ENCODE data around the gene RBBP5.

The RBBP5 gene

DNA sequence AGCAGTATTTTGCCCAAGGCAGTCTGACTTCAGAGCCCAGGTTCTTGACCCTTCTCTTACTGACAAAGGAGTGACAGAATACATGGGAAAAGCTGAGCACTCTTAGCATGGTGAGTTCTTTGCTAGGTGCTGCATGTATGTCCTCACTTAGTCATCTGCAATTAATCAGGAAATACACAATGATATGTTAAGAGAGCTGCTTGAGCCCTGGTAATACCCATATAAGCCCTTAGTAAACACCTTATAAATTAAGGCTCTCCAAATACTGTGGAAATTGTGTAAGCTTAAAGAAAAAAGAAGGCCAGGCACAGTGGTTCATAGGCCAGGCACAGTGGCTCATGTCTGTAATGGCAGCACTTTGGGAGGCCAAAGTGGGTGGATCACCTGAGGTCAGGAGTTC, 23.5 kb downstream of the RBBP5 start:
- no peaks in the 10 kb centered on the region for H3F3A ChIP-seq (ENCODE audit: insufficient read depth, low read length)
- no peak overlapping the region for H3K4me3 ChIP-seq (ENCODE audit: low read depth, low read length, poor library complexity, severe bottlenecking)
- no peaks in the 10 kb centered on the region for H3K27me3 ChIP-seq (ENCODE audit: insufficient read depth, low read length)
- no peak overlapping the region for H3K27ac ChIP-seq (ENCODE audit: low read depth, low read length, poor library complexity, severe bottlenecking)
- H3K4me2 ChIP-seq (ENCODE audit: low read length): no peak overlapping the region
- H3K9me2 ChIP-seq (ENCODE audit: low read depth, low read length): no peaks in the 10 kb centered on the region
- no peaks in the 10 kb centered on the region for H3K79me2 ChIP-seq (ENCODE audit: insufficient read depth, low read length)
- peaks cover 94% of the 10 kb centered on the region for H3K36me3 ChIP-seq (ENCODE audit: insufficient read depth, low read length)
- TF ChIP-seq EZH2 (IDR thresholded peaks at IDR 0.05; ENCODE audit: borderline replicate concordance, low read length): no peak
- no peak for TF ChIP-seq CTCF (IDR thresholded peaks at IDR 0.05; ENCODE audit: low read length)
- H4K20me1 ChIP-seq (ENCODE audit: insufficient read depth, low read length): no peaks in the 10 kb centered on the region
- H3K9ac ChIP-seq (ENCODE audit: low read length): no peak overlapping the region
- H3K4me1 ChIP-seq (ENCODE audit: insufficient read depth, low read length, severe bottlenecking): no peaks in the 10 kb centered on the region
- no peaks in the 10 kb centered on the region for H3K9me3 ChIP-seq (ENCODE audit: low read length)
- H2AFZ ChIP-seq (ENCODE audit: low read length): no peak overlapping the region

GRCh38 chr1:205095422-205095821, 26.4 kb downstream of the RBBP5 start:
- Histone ChIP-seq H3K4me3 (ENCODE audit: low read depth, low read length, poor library complexity, severe bottlenecking) (no peak overlapping the region), H3K9ac (ENCODE audit: low read length) (no peak overlapping the region), H3K79me2 (ENCODE audit: insufficient read depth, low read length) (no peaks in the 10 kb centered on the region), H3K9me2 (ENCODE audit: low read depth, low read length) (no peaks in the 10 kb centered on the region), H3K4me2 (ENCODE audit: low read length) (no peak overlapping the region), H3K4me1 (ENCODE audit: insufficient read depth, low read length, severe bottlenecking) (no peaks in the 10 kb centered on the region), H3K9me3 (ENCODE audit: low read length) (no peaks in the 10 kb centered on the region), H3F3A (ENCODE audit: insufficient read depth, low read length) (no peaks in the 10 kb centered on the region), H4K20me1 (ENCODE audit: insufficient read depth, low read length) (no peaks in the 10 kb centered on the region), H3K27ac (ENCODE audit: low read depth, low read length, poor library complexity, severe bottlenecking) (no peak overlapping the region), H3K36me3 (ENCODE audit: insufficient read depth, low read length) (peaks cover 93% of the 10 kb centered on the region), H3K27me3 (ENCODE audit: insufficient read depth, low read length) (no peaks in the 10 kb centered on the region), H2AFZ (ENCODE audit: low read length) (no peak overlapping the region)
- TF ChIP-seq EZH2 (IDR thresholded peaks at IDR 0.05; ENCODE audit: borderline replicate concordance, low read length): no peak
- no peak for TF ChIP-seq CTCF (IDR thresholded peaks at IDR 0.05; ENCODE audit: low read length)

DNA sequence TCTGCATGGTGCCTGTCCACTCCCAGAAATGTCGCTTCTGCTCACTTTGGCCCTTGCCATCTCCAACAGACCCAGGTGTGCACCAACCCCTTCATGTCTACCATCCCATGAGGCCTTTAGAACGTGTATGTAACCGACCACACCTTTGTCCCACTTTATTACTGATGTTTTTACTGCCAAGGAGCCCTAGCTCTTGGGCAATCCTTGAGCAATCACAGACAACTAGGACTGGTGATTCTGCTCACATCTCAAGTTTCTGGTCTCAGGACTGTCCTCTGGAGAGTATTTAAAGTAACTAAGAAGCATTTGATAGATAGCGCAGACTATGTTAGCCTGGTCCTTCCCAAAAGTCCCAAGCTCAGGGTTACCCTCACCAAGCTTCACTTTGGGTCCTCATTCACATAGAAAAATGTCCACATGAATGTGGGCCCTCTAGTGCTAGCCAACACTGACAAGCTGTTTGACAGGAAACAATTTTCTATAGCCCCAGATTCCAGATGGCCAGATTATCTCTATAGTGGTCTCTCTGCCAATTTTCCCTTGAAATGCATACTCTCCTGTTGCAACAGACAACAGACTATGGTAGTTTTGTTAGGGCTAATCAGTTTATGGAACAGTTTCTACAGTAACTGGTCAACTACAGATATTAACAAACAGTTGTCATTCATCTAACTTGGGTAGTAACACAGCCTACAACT, 30.6 kb downstream of the RBBP5 start:
- Histone ChIP-seq H3K79me2 (ENCODE audit: insufficient read depth, low read length) (no peaks in the 10 kb centered on the region), H3K27ac (ENCODE audit: low read depth, low read length, poor library complexity, severe bottlenecking) (no peak overlapping the region), H3K4me3 (ENCODE audit: low read depth, low read length, poor library complexity, severe bottlenecking) (no peak overlapping the region), H3K9me2 (ENCODE audit: low read depth, low read length) (no peaks in the 10 kb centered on the region), H4K20me1 (ENCODE audit: insufficient read depth, low read length) (no peaks in the 10 kb centered on the region), H3F3A (ENCODE audit: insufficient read depth, low read length) (no peaks in the 10 kb centered on the region), H3K9me3 (ENCODE audit: low read length) (no peaks in the 10 kb centered on the region), H3K4me2 (ENCODE audit: low read length) (no peak overlapping the region), H3K36me3 (ENCODE audit: insufficient read depth, low read length) (peaks cover 84% of the 10 kb centered on the region), H3K4me1 (ENCODE audit: insufficient read depth, low read length, severe bottlenecking) (no peaks in the 10 kb centered on the region), H3K9ac (ENCODE audit: low read length) (no peak overlapping the region), H3K27me3 (ENCODE audit: insufficient read depth, low read length) (no peaks in the 10 kb centered on the region), H2AFZ (ENCODE audit: low read length) (no peak overlapping the region)
- TF ChIP-seq CTCF (IDR thresholded peaks at IDR 0.05; ENCODE audit: low read length): no peak
- no peak for TF ChIP-seq EZH2 (IDR thresholded peaks at IDR 0.05; ENCODE audit: borderline replicate concordance, low read length)

Measured in OCI-LY1 (cell line).